ENCODE data around the gene CHERP. TPM values are rescaled to one million over a fixed set of nuclear protein-coding genes. Genes with fewer than 3 reads are reported as not detected.
"Not testable (repeated sequence)": the region's sequence is repeated elsewhere in the genome, so short reads cannot be mapped to it uniquely, and the experiment has no call there.

CHERP gene
- total and polyA plus RNA-seq, 2 of the 8 experiments (the other 6 are each of a cell fraction or from before 2014, with no cell fraction given): 13.9 to 73.7 TPM

DNA sequence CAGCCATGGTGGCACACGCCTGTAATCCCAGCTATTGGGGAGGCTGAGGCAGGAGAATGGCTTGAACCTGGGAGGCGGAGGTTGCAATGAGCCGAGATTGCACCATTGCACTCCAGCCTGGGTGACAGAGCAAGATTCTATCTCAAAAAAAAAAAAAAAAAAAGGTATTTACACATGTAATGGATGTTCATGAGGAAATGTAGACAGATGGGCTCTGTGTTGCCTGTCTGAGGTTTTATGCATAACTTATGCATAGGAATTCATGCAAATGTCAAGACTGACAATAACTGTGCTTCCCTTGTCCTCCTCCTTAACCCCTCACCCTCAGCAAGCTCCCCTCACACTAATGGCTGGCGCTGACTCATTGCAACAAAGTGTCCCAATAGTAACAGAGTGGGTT is 55.8 kb downstream of the CHERP start:
- not testable (repeated sequence) for H3K56ac ChIP-seq (replicated peaks; ENCODE audit: insufficient read length, low read depth, low read length); H2AFZ ChIP-seq (ENCODE audit: low read length); H3K79me2 ChIP-seq (ENCODE audit: control insufficient read depth in 1 of 2, insufficient read depth in 2 of 2, low read length in 2 of 2); H3K9me3 ChIP-seq (ENCODE audit: insufficient read depth in 2 of 2, low read depth in 1 of 2, low read length in 1 of 2); H4K8ac ChIP-seq (ENCODE audit: extremely low read depth, insufficient read depth, low read length); H4K5ac ChIP-seq (ENCODE audit: insufficient read length, low read depth, low read length); H3K4me1 ChIP-seq (replicated peaks in 1 of 4; ENCODE audit: control insufficient read depth in 3 of 4, insufficient read depth in 4 of 4, low read length in 3 of 4); H3K36me3 ChIP-seq (ENCODE audit: control insufficient read depth in 2 of 4, insufficient read depth in 4 of 4, low read length in 3 of 4); H3K4ac ChIP-seq (replicated peaks; ENCODE audit: insufficient read length, low read depth, low read length); H2BK15ac ChIP-seq (ENCODE audit: low read length); DNase-seq (ENCODE audit: low read depth in 1 of 2, low spot score in 2 of 2); H2BK5ac ChIP-seq (ENCODE audit: low read depth, low read length); H3K18ac ChIP-seq (ENCODE audit: extremely low read depth, low read length); H3K14ac ChIP-seq (ENCODE audit: insufficient read length); H3K23me2 ChIP-seq (ENCODE audit: low read depth, low read length); H3K4me3 ChIP-seq (ENCODE audit: extremely low read depth in 1 of 4, insufficient read depth in 2 of 4, low read depth in 3 of 4, low read length in 4 of 4); H3K9ac ChIP-seq (replicated peaks in 1 of 4; ENCODE audit: extremely low read depth in 1 of 4, low read depth in 3 of 4, low read length in 3 of 4); H3K79me1 ChIP-seq (ENCODE audit: low read depth, low read length); H3K27me3 ChIP-seq (replicated peaks in 1 of 4; ENCODE audit: control insufficient read depth in 3 of 4, extremely low read depth in 1 of 4, insufficient read depth in 3 of 4, low read length in 3 of 4); H4K20me1 ChIP-seq (replicated peaks in 1 of 2; ENCODE audit: control insufficient read depth in 1 of 2, insufficient read depth in 2 of 2, low read length in 2 of 2); FAIRE-seq; H2BK12ac ChIP-seq (ENCODE audit: low read depth, low read length); H2BK20ac ChIP-seq (ENCODE audit: low read length); H3K27ac ChIP-seq (ENCODE audit: low read depth, low read length); H4K91ac ChIP-seq (replicated peaks; ENCODE audit: insufficient read length, low read length); H3K4me2 ChIP-seq (ENCODE audit: insufficient read depth in 1 of 2, low read depth in 2 of 2, low read length in 2 of 2); H3K23ac ChIP-seq (ENCODE audit: insufficient read length); H2BK120ac ChIP-seq (replicated peaks; ENCODE audit: low read depth, low read length); H2AK5ac ChIP-seq (ENCODE audit: low read depth, low read length)
- ChIA-PET CTCF (ENCODE audit: partially characterized antibody) (interaction anchor here (0.9 to 2.0 kb wide), 4 partner anchors 17 to 45 kb away, joined by 4 to 9 read pairs (median 6); no protein-coding TSS in a partner anchor), POLR2A (ENCODE audit: partially characterized antibody) (interaction anchor here (1.0 to 1.5 kb wide), 4 partner anchors 9 to 99 kb away, joined by 3 to 6 read pairs (median 4); no protein-coding TSS in a partner anchor)
- WGBS, 2 experiments (ENCODE audit: extremely low coverage in 1 of 2, insufficient coverage in 1 of 2, insufficient read length in 1 of 2, insufficient replicate concordance in 2 of 2, low coverage in 1 of 2, low lambda C conversion rate in 2 of 2, missing lambda C conversion rate in 1 of 2): 89% methylated on average over 4 of the region's 4 CpGs; no CpG with 5 or more reads in 1 of the 2 experiments

All from H1 (cell line).